NCI-H748 (cell line): ENCODE results near the gene VGLL4.

Experiments
- DNase-seq: peaks from one replicate; lab custom pipeline; 2025; ENCODE audit not compliant: unreplicated experiment; lab: John Stamatoyannopoulos, UW

VGLL4 gene

GRCh38 chr3:11553436-11554235 lies 90.1 kb downstream of the VGLL4 start:
- DNase-seq = no peak

DNA sequence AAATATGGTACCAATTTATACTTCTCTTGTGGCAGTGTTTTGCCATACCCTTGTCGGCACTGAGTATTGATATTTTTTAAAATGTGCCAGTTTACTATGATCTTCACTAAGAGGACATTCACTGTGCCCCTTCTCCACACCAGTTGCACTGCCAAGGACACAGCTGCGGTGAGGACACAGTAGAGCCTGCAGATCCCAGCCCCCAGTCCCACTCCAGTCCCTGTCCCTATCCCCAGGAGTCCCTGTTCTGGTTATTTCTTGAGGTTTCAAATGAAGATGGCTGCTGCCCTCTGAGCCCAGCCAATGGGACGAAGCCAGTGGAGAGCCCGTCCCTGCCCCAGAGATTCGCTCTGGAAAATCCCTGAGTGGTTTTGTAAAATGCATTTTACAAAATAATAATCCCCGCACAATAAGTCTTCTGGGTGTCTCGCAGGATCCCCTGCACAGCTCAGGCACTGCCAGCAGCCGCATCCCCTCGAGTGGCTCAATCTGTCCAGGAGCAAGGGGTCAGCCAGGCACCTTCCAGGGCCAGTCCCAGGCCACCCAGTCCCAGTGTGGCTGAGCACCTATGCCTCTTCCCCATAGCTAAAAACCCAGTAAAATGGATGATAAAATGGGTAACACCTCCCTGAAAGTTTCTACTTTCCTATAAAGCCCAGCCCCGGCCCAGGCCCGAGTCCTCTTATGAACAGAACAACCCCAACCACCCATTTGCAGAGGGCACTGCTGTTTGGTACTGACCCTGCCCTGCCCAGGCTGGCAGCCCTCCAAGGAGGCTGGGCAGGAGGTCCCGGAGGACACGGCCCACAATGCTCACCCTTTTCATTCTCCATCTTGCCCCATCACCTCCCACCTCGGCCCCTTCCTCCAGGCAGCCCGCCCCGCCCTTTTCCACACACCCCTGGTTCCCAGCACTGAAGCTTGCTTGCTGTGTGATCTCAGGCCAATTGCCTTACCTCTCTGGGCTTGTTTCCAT lies 91.1 kb downstream of the VGLL4 start:
- no peak for DNase-seq

DNA sequence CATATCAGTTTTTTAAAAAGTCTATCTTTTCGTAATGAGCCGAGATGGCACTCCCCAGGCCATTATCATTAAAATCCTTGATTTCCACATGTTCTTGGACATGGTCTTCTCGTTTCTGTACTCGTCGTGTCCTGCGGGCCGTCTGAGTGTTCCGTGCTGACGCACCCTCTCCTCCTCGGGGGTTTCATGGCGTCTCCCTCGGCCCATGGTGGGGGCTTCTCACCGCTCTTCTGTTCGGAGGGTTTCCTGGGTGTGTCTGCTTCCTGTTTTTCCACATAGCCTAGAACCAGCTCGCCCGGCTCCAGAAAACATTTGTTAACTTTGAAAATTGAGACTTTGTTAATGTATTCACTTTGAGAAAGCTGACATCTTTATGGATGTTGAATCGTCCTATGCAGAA lies 92.7 kb downstream of the VGLL4 start:
- DNase-seq = no peak

DNA sequence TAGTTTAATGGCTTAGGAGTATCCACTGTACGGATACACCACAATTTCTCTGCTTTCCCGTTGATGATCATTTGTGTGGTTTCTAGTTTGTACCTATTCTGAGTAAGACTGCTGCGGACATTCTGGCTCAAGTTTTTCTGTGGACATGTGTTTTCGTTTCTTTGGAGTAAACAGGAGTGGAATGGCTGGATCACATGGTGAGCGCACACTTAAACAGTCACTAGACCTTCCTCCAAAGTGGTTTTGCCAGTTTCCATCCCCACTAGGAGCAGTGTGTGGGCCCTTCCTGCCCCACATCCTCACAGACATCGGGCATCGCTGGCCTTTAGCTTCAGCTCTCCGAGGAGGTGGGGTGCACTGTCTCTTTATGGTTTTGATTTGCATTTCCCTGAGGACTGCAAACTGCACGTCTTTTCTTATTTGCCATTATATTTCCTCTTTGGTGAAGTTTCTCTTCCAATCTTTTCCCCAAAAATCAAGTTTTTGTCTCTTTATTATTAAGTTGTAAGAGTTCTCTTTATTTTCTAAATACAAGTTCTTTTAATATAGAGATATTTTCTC lies 94.1 kb downstream of the VGLL4 start:
- no peak for DNase-seq

DNA sequence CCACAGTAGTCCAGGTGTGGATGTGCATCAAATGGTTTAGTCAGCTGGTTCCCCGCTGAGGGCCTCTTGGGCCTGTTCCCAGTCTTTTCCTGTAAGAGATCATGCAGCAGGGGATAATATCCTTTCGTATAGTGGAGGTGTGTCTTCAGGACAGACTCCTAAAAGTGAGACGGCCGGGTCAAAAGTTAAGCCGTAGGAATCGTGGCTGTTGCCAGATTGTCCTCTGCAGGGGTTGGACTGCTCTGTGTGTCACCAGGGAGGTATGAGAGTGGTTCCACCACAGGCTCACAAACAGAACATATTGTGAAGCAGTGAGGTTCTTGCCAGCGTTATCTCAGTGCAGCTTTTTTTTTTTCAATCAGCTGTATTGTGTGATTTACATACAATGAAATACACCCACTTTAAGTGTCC lies 95.0 kb downstream of the VGLL4 start:
- peak; percentile 35 for DNase-seq

- DNase-seq = no peak
Measured at GRCh38 chr3:11547498-11547897, 96.2 kb downstream of the VGLL4 start.

GRCh38 chr3:11546657-11547302 lies 96.9 kb downstream of the VGLL4 start:
- no peak for DNase-seq

GRCh38 chr3:11545186-11545851 lies 98.4 kb downstream of the VGLL4 start:
- DNase-seq = no peak

GRCh38 chr3:11544412-11545181 lies 99.1 kb downstream of the VGLL4 start:
- DNase-seq = no peak

GRCh38 chr3:11543948-11544387 lies 99.7 kb downstream of the VGLL4 start:
- no peak for DNase-seq

GRCh38 chr3:11543141-11543947 lies 100.4 kb downstream of the VGLL4 start:
- no peak for DNase-seq

DNA sequence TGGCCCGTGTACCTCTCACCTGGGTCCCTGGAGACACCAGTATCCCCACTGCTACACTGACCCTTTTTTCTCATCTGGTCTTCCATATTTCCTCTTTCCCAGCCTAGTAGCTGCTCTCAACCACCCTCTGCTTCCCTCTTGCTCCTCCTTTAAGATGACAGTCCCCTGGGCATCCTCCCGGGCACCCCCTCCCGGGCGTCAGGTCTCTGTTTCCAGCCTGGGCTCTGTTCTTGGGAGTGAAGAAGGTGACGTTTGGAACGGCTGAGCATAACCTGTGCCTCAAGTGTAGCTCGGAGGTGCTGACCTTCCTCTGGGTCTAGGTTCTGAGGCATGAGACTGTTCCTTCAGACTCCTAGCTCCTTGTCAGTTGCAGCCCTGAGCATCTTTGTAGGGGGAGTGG lies 101.2 kb downstream of the VGLL4 start:
- DNase-seq = no peak

DNA sequence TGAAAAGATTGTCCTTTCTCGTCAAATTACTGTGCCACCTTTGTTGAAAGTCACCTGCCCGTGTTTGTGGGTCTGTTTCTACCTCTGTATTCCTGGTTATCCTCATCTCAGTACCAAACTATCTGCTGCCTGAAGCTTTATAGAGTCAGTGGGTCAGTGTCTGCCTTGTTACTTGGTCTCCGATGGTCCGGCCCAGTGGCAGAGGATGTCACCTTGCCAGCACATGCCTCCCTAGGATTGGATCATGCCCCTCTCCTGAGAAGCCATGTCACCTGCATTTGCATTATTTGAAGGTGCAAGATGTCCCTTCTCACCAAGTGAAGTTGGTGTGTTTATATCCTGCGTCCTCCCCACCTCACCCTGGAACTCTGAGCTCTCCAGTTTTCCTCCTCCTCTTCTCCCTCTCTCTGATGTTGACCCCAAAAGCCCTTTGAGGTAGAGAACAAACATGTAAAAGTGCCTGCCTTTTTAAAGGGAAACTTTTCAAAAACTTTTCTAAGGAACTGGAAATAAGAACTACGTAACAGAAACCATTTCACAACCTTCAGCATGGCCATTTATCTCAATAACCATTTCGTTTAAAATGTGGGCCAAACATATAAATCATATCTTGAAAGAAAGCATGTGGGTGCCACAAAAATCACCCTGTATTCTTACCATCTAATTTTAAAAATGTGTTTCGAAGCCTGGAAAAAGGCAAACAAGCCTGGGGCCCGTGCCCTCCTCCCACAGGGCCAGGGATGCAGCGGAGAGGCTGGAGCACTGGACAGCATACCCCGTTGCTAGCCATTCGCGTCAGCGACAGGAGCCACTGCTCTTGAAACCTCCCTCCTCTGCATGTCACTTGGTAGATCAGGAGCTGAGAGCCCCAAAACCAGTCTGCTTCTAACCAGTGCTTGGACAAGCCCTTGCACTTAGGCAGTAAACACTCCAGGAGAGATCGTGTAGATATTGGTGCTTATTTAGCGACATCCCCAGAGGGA lies 102.1 kb downstream of the VGLL4 start:
- DNase-seq = no peak

GRCh38 chr3:11539677-11540076 lies 104.0 kb downstream of the VGLL4 start:
- DNase-seq = peak; percentile 90

GRCh38 chr3:11539218-11539617 lies 104.5 kb downstream of the VGLL4 start:
- DNase-seq = peak; percentile 17

DNA sequence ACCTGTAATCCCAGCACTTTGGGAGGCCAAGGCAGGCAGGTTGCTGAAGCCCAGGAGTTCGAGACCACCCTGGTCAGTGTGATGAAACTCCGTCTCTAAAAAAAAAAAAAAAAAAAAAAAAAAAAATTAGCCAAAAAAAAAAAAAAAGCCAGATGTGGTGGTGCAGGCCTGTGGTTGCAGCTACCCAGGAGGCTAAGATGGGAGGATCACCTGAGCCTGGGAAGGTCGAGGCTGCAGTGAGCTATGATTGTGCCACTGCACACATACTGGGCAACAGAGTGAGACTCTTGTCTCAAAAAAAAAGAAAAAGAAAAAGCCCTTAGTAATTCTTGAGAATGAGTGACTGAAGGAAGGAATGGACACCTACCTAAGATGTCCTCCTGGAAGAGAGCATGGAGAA lies 105.1 kb downstream of the VGLL4 start:
- no peak for DNase-seq

DNA sequence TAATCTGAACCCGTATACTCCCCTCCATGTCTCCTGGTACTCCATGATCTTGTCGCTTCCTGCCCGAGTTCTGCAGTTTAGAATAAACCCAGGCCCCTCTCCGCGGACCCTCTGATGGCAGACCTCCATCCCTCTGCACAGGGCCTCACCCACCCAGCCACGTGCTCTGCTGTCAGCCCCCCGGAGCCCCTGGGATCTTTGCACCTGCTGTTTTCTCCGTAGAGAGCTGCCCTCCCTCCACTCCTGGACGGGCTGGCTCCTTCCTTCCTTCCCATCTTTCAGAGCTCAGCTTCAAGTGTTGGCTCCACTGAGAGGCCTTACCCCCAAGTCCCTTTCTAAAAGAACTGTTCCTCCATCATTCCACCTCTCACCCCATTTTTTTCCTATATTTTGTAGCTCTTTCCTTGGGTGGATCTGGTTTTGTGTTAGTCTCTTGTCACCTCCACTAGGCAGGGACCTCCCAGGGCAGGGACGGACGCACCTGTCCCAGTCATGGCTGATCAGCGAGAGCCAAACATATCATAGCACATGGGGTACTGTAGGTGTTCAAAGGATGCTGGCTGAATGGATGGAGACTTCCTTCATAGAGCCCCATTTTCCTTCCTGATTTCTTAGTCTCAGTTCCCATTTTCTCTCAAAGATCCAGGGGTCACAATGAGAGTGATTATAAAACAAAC lies 106.6 kb downstream of the VGLL4 start:
- DNase-seq = no peak
